ENCODE results near the gene TRAF7.

Gene TRAF7

DNA sequence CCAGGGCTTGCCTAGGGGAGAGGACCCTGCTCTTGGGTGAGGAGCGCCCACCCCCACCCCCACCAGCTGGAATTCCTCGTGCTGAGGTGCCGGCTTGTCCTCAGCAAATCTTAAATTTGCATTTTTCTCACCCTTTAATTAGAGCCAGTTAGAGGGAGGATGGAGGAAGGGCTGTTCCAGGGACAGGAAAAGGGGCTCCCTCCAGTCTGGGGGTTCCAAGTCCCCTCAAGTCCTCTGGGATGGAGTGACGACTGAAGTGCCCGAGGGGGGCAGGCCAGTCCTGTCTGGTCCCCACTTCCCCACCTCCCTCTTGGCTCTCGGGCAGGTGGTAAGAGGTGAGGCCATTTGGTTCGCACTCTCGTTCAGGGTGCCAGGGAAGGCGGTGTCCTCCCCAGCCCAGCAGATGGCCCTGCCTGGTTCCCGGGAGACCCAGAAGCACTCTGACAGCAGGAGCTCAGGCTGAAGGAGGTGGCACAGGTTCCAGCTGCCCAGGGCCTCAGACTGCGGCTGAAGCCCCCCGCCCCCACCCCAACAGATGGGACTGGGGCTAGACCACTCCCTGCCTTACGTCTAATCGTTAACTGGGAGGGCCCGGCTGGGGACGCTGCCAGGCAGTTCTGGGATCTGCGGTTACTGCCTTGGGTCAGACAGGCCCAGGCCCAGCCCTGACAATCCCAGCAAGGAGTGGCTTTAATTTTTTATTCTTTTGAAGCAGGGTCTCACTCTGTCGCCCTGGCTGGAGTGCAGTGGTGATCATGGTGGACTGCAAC lies 5.0 kb upstream of the TRAF7 start:
- H3K4me3 Mint-ChIP-seq, result peak overlapping the region in 1 of 2 donors; percentile 77
- H3K27ac Mint-ChIP-seq, result no peak overlapping the region
- ATAC-seq (no peak), DNase-seq (no peak)
- H3K27me3 Mint-ChIP-seq, result peaks cover 6% of the 10 kb centered on the region
- no peaks in the 10 kb centered on the region for H3K9me3 Mint-ChIP-seq
- H3K4me1 Mint-ChIP-seq, result peaks cover 52% of the 10 kb centered on the region

DNA sequence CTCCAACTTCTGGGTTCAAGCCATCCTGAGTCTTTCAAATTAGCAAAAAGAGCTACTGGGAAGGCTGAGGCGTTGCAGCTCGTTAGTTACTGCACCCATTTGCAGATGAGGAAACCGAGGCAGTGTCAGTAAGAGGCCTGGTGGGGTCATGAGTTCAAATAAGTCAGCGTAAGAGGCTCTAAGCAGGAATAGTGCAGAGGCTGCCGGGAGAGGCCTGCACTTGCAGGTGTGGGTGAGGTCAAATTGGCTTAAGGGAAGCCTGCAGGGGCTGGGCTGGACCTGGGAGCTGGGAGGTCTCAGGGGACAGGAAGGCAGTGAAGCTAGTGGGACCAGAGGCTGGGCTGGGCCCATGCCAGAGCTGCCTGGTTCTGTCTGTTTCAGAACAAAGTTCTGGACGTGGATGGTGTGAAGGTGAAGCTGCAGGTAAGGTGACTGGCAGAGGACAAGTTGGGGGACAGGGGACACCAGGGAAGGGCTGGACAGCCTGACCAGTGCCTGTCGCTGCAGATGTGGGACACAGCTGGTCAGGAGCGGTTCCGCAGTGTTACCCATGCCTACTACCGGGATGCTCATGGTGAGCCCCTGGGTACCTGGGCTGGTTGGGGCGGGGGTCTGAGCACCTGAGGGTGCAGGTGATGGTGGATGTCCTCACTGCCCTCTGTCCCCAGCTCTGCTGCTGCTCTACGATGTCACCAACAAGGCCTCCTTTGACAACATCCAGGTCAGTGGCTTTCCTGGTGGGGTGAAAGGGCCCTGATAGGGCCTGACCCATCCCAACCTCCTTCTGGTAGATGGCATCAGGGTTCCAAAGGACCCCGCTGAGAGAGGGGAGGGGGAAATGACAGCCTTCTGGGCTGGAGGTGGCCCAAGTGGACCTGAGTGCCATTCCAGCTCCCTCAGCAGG lies 4.1 kb upstream of the TRAF7 start:
- peak overlapping the region; percentile 86 to 95 for H3K4me3 Mint-ChIP-seq
- peaks cover 6% of the 10 kb centered on the region for H3K27me3 Mint-ChIP-seq
- ATAC-seq, result no peak
- H3K4me1 Mint-ChIP-seq, result peaks cover 56% of the 10 kb centered on the region
- DNase-seq, result no peak
- no peaks in the 10 kb centered on the region for H3K9me3 Mint-ChIP-seq
- H3K27ac Mint-ChIP-seq, result no peak overlapping the region

GRCh38 chr16:2152695-2153506 lies 2.7 kb upstream of the TRAF7 start:
- no peak for ATAC-seq
- H3K4me3 Mint-ChIP-seq, result peak overlapping the region; percentile 86 to 95
- DNase-seq, result no peak
- peaks cover 66% of the 10 kb centered on the region for H3K4me1 Mint-ChIP-seq
- H3K9me3 Mint-ChIP-seq, result no peaks in the 10 kb centered on the region
- H3K27me3 Mint-ChIP-seq, result no peaks in the 10 kb centered on the region
- peak overlapping the region; percentile 67 to 95 for H3K27ac Mint-ChIP-seq

DNA sequence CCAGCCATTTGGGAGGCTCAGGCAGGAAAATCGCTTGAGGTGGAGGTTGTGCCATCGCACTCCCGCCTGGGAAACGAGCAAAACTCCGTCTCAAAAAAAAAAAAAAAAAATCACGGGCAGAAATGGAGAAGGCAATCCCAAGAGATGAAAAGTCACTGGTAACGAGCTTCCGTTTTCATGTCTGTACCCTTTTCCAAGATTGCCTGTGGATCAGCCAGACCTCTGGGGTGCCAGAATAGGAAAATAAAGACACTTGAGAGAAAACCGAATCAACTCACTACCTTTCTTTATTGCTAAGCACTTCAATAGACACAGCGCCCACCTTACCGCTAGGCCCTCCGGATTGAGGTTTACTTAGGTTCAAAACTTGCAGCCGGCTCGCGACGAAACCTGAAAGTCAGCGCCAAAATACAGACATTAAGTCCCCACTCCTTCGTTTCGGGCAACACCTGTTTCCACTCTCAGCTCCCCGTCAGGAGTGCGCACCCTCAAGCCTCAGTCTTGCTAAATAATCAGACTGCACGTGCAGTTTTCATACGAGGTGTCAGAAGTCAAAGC lies 970 bp upstream of the TRAF7 start:
- H3K27me3 Mint-ChIP-seq, result no peaks in the 10 kb centered on the region
- DNase-seq, result no peak
- peak overlapping the region; percentile 67 to 93 for H3K27ac Mint-ChIP-seq
- H3K9me3 Mint-ChIP-seq, result no peaks in the 10 kb centered on the region
- H3K4me1 Mint-ChIP-seq, result peaks cover 73% of the 10 kb centered on the region
- ATAC-seq, result no peak
- H3K4me3 Mint-ChIP-seq, result peak overlapping the region; percentile 86 to 95

GRCh38 chr16:2155977-2156848 lies 631 bp downstream of the TRAF7 start:
- Mint-ChIP-seq H3K4me1 (peaks cover 57% of the 10 kb centered on the region), H3K27ac (peak overlapping the region; percentile 83 to 97), H3K4me3 (peak overlapping the region; percentile 85 to 97), H3K27me3 (no peaks in the 10 kb centered on the region), H3K9me3 (no peaks in the 10 kb centered on the region)
- DNase-seq (no peak), ATAC-seq (no peak)

DNA sequence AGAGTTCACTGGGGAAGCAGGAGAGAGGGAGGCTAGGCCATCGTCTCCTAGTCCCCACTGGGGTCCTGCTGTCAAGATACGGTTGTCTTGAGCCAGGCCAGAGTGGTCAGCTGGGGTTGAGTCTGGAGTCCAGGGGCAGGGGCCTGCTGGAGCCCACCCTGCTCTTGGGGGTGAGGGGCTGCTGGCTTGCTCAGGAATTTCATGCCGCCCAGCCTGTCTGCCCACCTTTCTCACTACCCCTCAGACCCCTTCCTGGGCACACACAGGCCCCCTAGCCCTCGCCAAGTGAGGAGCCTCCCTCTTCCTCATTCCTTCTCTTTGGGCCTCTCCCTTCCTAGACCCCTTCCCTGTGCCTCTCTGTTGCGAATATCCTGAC lies 1.3 kb downstream of the TRAF7 start:
- H3K4me3 Mint-ChIP-seq, result peak overlapping the region; percentile 85 to 97
- ATAC-seq (no peak), DNase-seq (no peak)
- peak overlapping the region in 1 of 2 donors; percentile 97 for H3K27ac Mint-ChIP-seq
- peaks cover 55% of the 10 kb centered on the region for H3K4me1 Mint-ChIP-seq
- no peaks in the 10 kb centered on the region for H3K9me3 Mint-ChIP-seq
- no peaks in the 10 kb centered on the region for H3K27me3 Mint-ChIP-seq

DNA sequence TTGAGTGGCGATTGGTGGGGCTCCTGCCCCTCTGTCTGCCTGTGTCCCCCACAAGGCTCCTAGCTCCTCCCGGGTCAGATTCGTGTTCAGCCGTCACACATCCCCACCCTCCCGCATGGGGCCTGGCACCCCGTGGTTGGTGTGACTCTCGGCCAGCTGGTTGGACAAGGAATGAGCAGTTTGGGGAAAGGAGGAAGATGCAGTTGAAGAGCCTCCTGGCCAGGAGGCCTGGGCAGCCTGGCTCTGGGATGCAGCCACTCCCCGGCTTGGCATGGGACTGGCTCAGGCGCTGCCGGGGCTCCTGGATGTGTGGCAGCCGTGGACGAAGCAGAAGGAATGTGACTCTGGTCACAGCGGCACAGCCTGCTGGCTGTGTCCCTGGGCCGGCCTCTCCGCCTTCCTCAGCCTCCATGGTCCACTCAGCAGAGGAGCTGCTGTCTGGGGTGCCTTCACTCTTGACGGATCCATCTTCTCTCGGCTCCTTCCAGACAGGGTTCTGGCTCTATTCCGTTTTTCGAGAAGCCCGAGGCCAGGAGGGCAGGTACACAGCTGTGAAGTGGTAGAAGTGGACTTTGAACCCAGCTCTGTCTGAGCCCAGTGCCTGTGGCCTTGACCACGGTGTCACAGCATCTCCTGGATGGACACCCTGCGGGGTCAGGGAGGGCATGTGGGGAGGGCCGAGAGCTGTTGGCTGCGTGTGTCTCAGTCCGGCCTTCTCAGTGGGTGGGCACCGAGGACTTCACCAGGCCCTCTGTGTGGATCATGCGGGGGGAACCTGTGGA lies 2.1 kb downstream of the TRAF7 start:
- Mint-ChIP-seq H3K4me1 (peaks cover 51% of the 10 kb centered on the region), H3K4me3 (peak overlapping the region; percentile 85 to 97), H3K9me3 (no peaks in the 10 kb centered on the region), H3K27me3 (no peaks in the 10 kb centered on the region), H3K27ac (peak overlapping the region; percentile 57 to 76)
- no peak for DNase-seq
- ATAC-seq, result no peak

GRCh38 chr16:2158262-2158638 lies 2.7 kb downstream of the TRAF7 start:
- no peaks in the 10 kb centered on the region for H3K27me3 Mint-ChIP-seq
- DNase-seq, result no peak
- H3K9me3 Mint-ChIP-seq, result no peaks in the 10 kb centered on the region
- H3K4me1 Mint-ChIP-seq, result peaks cover 49% of the 10 kb centered on the region
- no peak for ATAC-seq
- H3K4me3 Mint-ChIP-seq, result no peak overlapping the region
- peak overlapping the region in 1 of 2 donors; percentile 46 for H3K27ac Mint-ChIP-seq

DNA sequence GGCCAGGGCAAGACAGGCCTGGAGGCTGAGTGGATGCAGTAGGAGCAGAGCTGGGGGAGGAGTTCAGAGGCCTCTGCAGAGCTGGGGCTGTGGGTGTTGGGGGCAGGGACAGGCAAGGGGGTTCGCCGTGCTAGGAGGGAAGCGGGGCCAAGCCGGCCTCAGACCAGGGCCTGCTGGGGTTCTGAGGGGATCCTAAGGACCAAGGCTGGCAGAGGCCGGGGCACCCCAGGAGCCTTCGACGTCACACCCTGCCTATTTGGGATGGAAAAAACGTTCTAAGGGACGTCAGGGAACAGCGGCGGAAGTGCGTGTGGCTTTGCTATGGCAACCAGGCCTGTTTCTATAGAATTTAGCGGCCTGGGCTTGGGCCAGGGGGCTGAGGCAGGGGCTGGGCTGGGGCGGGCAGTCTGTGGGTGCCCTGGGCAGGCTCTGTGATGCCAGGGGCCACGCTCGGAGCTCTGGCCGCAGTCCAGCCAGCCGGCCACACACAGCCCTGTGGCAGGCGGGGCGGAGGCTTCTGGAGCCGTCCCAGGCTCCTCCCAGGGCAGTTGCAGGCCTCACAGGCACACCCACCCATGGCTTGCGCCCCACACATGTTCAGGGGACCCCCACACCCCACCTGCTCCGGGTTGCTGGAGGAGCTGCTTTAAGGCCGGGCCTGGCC lies 3.7 kb downstream of the TRAF7 start:
- Mint-ChIP-seq H3K4me3 (no peak overlapping the region), H3K27ac (peak overlapping the region; percentile 52 to 87), H3K9me3 (no peaks in the 10 kb centered on the region), H3K27me3 (no peaks in the 10 kb centered on the region), H3K4me1 (peaks cover 47% of the 10 kb centered on the region)
- DNase-seq (no peak), ATAC-seq (no peak)

GRCh38 chr16:2160915-2161551 lies 5.5 kb downstream of the TRAF7 start:
- DNase-seq (no peak), ATAC-seq (no peak)
- peaks cover 47% of the 10 kb centered on the region for H3K4me1 Mint-ChIP-seq
- H3K27ac Mint-ChIP-seq, result peak overlapping the region in 1 of 2 donors; percentile 34
- H3K9me3 Mint-ChIP-seq, result no peaks in the 10 kb centered on the region
- H3K27me3 Mint-ChIP-seq, result no peaks in the 10 kb centered on the region
- no peak overlapping the region for H3K4me3 Mint-ChIP-seq

GRCh38 chr16:2161911-2162310 lies 6.3 kb downstream of the TRAF7 start:
- Mint-ChIP-seq H3K27ac (peak overlapping the region in 1 of 2 donors; percentile 60), H3K4me1 (peaks cover 38% of the 10 kb centered on the region), H3K27me3 (no peaks in the 10 kb centered on the region), H3K4me3 (no peak overlapping the region), H3K9me3 (no peaks in the 10 kb centered on the region)
- ATAC-seq (no peak), DNase-seq (no peak)

- Mint-ChIP-seq H3K27me3 (no peaks in the 10 kb centered on the region), H3K4me1 (peaks cover 30% of the 10 kb centered on the region), H3K9me3 (no peaks in the 10 kb centered on the region), H3K27ac (no peak overlapping the region), H3K4me3 (no peak overlapping the region)
- ATAC-seq (peak; percentile 13), DNase-seq (no peak)
Measured at GRCh38 chr16:2162676-2163118, 7.1 kb downstream of the TRAF7 start.
